ENCODE measurements around the gene AHR. TPM values are rescaled to one million over a fixed set of nuclear protein-coding genes. Genes with fewer than 3 reads are reported as not detected.

Gene AHR
- total RNA-seq, 4 donors from 2014 or later: 93.1 to 145 (median 122) TPM

DNA sequence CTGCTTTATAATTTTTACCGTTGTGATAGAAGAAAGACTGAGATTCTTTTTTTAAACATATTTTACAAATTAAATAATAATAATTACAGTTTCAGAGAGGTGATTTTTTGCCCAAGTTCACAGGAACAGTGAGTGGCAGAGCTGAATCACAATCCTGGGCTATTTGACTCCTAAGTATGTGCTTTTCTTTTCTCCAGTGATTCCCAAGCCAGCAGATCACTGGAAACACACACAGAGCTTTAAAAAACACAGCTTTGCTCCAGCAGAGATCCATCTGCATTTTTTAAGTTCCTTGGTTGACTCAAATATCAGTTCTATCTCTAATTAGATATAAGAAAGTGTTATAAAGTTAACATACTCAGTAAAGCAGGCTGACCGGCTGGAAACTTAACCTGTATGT is 69.0 kb downstream of the AHR start:
- H3K27ac ChIP-seq: no peak overlapping the region
- TF ChIP-seq POLR2A (IDR thresholded peaks at IDR 0.05): no peak
- TF ChIP-seq, protein P1, sequence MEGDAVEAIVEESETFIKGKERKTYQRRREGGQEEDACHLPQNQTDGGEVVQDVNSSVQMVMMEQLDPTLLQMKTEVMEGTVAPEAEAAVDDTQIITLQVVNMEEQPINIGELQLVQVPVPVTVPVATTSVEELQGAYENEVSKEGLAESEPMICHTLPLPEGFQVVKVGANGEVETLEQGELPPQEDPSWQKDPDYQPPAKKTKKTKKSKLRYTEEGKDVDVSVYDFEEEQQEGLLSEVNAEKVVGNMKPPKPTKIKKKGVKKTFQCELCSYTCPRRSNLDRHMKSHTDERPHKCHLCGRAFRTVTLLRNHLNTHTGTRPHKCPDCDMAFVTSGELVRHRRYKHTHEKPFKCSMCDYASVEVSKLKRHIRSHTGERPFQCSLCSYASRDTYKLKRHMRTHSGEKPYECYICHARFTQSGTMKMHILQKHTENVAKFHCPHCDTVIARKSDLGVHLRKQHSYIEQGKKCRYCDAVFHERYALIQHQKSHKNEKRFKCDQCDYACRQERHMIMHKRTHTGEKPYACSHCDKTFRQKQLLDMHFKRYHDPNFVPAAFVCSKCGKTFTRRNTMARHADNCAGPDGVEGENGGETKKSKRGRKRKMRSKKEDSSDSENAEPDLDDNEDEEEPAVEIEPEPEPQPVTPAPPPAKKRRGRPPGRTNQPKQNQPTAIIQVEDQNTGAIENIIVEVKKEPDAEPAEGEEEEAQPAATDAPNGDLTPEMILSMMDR (IDR thresholded peaks at IDR 0.05): no peak
- no peak for TF ChIP-seq POLR2AphosphoS5 (IDR thresholded peaks at IDR 0.05)
- no peak for TF ChIP-seq EP300 (IDR thresholded peaks at IDR 0.05)
- no peak overlapping the region for H3K4me3 ChIP-seq
- no peak for DNase-seq (ENCODE audit: low spot score in 2 of 2)
- no peaks in the 10 kb centered on the region for H3K27me3 ChIP-seq
- 68% methylated on average over 2 of the region's 2 CpGs for WGBS
- peaks cover 42% of the 10 kb centered on the region for H3K4me1 ChIP-seq
- no peaks in the 10 kb centered on the region for H3K9me3 ChIP-seq
- no peaks in the 10 kb centered on the region for H3K36me3 ChIP-seq

DNA sequence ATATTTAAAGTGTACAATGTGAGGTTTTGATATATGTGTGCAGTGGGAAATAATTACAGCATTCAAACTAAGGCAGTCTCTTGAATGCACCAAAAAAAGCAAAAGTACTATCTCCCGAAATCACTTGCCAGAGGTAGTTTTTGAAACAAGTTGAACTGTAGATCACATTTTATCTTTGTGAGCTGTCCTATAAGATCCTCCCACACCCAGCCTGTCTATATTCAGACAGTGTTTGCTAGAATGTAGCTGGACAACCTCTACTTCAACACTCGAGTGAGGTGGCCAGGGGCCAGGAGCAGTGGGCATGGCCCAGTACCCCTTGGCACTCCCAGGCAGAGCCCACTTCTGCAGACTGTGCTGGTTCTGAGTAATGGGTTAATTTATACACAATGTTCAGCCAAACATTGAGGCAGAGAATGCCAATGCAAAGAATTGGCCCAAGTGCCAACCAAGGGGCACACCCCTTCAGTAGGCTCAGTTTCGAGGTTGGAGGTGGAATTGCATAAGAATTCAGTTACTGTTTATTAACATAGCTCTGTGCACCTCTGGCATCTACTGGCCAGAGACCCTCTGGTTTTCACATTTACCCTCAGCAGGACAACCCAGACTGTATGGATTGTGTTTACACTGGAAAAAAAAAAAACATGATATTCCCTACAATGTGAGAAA is 70.5 kb downstream of the AHR start:
- H3K36me3 ChIP-seq: no peaks in the 10 kb centered on the region
- WGBS: 48% methylated on average over 2 of the region's 3 CpGs
- no peaks in the 10 kb centered on the region for H3K27me3 ChIP-seq
- DNase-seq (ENCODE audit: low spot score in 2 of 2): no peak
- peaks cover 47% of the 10 kb centered on the region for H3K4me1 ChIP-seq
- TF ChIP-seq, protein P1 (IDR thresholded peaks at IDR 0.05): no peak
- TF ChIP-seq EP300 (IDR thresholded peaks at IDR 0.05) (no peak), POLR2A (IDR thresholded peaks at IDR 0.05) (no peak), POLR2AphosphoS5 (IDR thresholded peaks at IDR 0.05) (no peak)
- no peaks in the 10 kb centered on the region for H3K9me3 ChIP-seq
- peak overlapping the region; percentile 80 for H3K27ac ChIP-seq
- no peak overlapping the region for H3K4me3 ChIP-seq

DNA sequence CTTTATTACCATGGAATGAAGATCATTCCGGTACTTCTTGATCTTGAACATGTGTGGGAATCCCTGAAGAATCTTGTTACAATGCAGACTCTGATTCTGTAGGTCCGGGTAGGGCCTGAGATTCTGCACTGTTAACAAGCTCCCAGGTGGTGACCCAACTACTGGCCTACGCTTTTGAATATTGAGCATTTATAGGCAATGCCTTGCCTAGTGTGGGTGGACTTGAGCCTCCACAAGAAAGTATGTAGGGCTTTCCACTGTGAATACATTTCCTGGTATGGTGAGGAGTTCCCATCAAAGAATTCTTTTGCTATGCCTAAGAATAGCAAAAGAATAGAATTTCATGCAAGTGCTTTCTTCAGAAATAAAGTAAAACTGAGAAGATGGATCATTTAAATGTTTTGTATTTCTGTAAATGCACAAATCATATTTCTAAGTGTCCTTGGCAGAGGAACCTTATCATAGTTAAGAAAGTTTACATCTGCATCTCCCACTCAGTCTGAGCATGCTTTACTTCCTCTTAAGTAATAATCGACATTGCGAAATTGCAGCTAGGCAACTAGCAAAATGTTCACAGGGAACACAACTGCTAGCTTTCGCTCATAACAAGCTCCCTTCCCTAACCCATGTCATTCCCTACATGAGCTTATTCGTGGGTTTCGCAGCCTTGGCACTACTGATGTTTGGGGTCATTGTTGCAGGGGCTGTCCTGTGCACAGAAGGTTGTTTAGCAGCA is 71.4 kb downstream of the AHR start:
- TF ChIP-seq POLR2A (IDR thresholded peaks at IDR 0.05): no peak
- no peak for TF ChIP-seq EP300 (IDR thresholded peaks at IDR 0.05)
- TF ChIP-seq, protein P1 (IDR thresholded peaks at IDR 0.05): no peak
- peak in 2 of 3 donors; percentile 32 to 76 for TF ChIP-seq POLR2AphosphoS5 (IDR thresholded peaks at IDR 0.05)
- Histone ChIP-seq H3K4me1 (peaks cover 51% of the 10 kb centered on the region), H3K27ac (peak overlapping the region; percentile 80), H3K27me3 (no peaks in the 10 kb centered on the region), H3K4me3 (no peak overlapping the region), H3K9me3 (no peaks in the 10 kb centered on the region), H3K36me3 (no peaks in the 10 kb centered on the region)
- DNase-seq (ENCODE audit: low spot score in 2 of 2): no peak
- WGBS: 51% methylated on average over 8 of the region's 8 CpGs

DNA sequence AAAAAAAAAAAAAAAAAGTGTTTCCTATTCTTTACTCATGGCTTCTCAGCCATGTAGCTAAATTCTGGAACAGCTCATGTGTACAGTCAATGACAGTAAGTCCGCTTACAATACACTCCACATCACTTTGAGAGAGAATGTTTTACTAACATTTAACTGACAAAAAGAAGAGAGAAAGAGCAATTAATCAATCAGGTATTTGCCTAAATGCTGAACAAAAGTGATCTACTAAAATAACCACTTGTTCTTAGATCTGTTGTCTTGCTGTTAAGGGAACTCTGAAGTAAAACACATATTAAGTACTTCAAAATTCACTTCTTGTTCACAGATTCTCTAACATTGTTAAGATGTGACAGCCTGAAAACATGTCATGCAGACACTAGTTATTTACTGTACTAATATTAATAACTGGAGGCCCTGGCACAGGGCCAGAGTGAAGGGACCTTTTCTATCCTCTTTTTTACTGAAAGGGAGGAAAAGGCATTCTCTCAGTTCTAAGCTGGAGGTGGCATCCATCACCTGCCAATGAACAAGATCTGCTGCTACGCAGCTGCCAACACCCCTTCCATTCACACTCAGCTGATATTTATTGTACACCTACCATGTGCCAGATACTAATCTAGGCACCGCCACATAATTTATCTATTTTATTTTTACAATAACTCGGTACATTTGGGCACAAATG is 72.6 kb downstream of the AHR start:
- TF ChIP-seq POLR2AphosphoS5 (IDR thresholded peaks at IDR 0.05) (no peak), POLR2A (IDR thresholded peaks at IDR 0.05) (no peak), EP300 (IDR thresholded peaks at IDR 0.05) (no peak)
- TF ChIP-seq, protein P1 (IDR thresholded peaks at IDR 0.05): no peak
- WGBS: 59% methylated on average over 4 of the region's 4 CpGs
- no peaks in the 10 kb centered on the region for H3K9me3 ChIP-seq
- H3K36me3 ChIP-seq: no peaks in the 10 kb centered on the region
- no peak overlapping the region for H3K4me3 ChIP-seq
- DNase-seq (ENCODE audit: low spot score in 2 of 2): no peak
- H3K4me1 ChIP-seq: peaks cover 51% of the 10 kb centered on the region
- peak overlapping the region; percentile 80 for H3K27ac ChIP-seq
- H3K27me3 ChIP-seq: no peaks in the 10 kb centered on the region
